Retinal pigment epithelial cell (primary cell): ENCODE results near the gene SMARCC1.

Experiments
- DNase-seq: peaks from one replicate; pipeline ENCODE4 v3.0.0-alpha.2; 2010; ENCODE audit warnings: low read depth
- H3K4me3 ChIP-seq: 2 replicates; pipeline ENCODE4 v1.5.1; 2011; ENCODE audit warnings: mild to moderate bottlenecking, low read length, control low read depth, moderate library complexity
- TF ChIP-seq, protein P1 (sequence below): conservative IDR thresholded peaks from 2 replicates; pipeline ENCODE4 v1.5.1; 2011; ENCODE audit warnings: low read depth, low read length, control low read depth, inconsistent platforms

The SMARCC1 gene

DNA sequence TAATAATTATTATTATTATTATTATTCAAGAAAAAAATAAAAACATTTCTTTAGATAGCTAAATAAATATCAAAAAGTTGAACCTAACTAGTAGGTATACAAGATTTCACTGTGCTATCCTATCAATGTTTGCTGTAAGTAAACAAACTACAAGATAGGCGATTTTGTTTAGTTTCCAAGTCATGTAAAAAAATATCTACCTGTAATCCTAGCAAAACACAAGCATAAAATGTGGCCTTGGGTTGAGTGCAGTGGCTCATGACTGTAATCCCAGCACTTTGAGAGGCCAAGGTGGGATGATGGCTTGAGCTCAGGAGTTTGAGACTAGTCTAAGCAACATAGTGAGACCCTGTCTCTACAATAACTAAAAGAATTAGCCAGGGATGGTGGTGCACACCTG, 131.4 kb downstream of the SMARCC1 start:
- no peak for DNase-seq
- TF ChIP-seq, protein P1, sequence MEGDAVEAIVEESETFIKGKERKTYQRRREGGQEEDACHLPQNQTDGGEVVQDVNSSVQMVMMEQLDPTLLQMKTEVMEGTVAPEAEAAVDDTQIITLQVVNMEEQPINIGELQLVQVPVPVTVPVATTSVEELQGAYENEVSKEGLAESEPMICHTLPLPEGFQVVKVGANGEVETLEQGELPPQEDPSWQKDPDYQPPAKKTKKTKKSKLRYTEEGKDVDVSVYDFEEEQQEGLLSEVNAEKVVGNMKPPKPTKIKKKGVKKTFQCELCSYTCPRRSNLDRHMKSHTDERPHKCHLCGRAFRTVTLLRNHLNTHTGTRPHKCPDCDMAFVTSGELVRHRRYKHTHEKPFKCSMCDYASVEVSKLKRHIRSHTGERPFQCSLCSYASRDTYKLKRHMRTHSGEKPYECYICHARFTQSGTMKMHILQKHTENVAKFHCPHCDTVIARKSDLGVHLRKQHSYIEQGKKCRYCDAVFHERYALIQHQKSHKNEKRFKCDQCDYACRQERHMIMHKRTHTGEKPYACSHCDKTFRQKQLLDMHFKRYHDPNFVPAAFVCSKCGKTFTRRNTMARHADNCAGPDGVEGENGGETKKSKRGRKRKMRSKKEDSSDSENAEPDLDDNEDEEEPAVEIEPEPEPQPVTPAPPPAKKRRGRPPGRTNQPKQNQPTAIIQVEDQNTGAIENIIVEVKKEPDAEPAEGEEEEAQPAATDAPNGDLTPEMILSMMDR, result no peak
- no peak overlapping the region for H3K4me3 ChIP-seq

DNA sequence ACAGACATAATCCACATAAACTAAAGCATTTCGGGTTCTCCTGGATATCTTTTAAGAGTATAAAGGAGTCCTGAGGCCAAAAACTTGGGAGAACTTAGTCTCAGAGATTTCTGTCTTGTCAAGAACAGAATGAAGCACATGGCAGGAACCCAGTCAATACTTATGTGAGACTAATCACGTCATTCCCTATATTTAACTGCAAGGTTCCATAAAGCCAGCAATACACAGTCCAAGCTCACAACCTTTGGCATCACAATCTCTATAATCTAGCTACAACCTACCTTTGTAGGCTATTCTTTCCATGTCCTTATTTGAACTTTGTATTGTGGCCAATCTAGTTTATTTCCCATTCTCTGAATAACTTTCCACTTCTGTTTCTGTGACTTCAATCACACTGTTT, 134.1 kb downstream of the SMARCC1 start:
- H3K4me3 ChIP-seq, result no peak overlapping the region
- TF ChIP-seq, protein P1, result no peak
- no peak for DNase-seq

DNA sequence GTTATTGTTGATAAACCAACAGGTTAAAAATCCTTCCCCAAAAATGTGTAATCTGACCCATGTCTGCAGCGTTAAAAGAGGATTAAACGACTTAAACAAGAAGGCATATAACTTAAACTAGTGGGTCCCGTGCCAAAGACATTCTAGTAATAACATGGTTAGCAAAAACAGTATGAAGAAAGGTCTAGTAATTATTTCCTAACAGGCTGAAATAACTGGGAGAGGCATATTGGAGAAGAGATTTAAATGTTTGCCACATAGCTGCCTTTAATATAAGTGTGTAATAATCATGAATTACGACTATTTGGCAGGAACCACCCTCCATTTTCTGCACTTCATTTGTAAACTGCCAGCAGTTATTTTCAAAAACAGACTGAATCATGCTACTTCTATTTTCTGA, 135.3 kb downstream of the SMARCC1 start:
- no peak overlapping the region for H3K4me3 ChIP-seq
- DNase-seq, result peak; percentile 47
- TF ChIP-seq, protein P1, result no peak

DNA sequence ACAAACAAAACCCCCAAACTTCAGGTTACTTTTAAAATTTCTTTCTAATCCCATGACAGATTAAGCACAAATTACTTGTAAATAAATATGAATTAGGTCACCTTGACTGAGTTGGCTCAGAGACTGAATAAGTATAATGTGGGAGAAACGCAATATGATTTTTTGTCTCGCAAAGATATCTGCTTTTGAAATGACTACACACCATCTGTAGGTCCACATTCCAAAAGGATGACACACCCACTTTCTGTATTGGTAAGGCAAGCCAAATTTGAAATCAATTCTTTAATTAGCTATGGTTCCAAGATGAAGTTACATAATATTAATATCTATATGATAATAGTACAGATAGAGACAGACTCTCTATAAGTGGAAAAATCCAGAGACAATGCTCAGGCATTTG, 136.1 kb downstream of the SMARCC1 start:
- H3K4me3 ChIP-seq, result no peak overlapping the region
- TF ChIP-seq, protein P1, result no peak
- DNase-seq, result no peak

DNA sequence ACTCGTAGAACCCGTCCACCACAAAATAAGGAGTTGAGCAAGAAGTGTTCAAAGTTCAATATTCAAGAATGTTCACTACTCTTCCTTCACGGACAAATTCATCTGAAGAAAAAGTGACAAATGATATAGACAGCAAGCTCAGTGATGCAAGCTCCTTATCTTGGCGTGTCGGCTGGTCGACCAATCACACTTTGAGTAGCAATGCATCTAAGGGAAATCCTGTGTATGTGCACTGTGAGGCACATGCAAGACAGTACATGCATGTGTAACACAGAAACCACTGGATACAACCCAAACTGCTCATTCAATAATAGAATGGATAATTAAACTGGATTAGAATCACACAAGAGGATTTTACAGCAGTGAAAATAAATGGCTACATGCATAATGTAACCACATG, 138.6 kb downstream of the SMARCC1 start:
- no peak overlapping the region for H3K4me3 ChIP-seq
- no peak for DNase-seq
- TF ChIP-seq, protein P1, result no peak

DNA sequence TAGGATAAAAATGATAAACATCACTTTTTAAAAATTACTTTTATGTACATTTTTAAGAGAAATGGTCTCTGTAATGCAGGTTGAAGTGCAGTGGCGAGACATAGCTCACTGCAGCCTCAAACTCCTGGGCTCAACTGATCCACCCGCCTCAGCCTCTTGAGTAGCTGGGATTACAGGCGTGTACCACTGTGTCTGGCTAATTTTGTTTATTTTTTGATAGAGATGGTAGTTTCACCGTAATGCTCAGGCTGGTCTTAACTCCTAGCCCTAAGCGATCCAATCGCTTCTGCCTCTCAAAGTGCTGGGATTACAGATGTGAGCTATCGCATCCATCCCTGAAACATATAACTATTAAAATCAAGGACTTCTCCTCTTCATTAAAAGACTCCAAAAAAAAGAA, 140.0 kb downstream of the SMARCC1 start:
- TF ChIP-seq, protein P1, result no peak
- no peak overlapping the region for H3K4me3 ChIP-seq
- DNase-seq, result no peak

DNA sequence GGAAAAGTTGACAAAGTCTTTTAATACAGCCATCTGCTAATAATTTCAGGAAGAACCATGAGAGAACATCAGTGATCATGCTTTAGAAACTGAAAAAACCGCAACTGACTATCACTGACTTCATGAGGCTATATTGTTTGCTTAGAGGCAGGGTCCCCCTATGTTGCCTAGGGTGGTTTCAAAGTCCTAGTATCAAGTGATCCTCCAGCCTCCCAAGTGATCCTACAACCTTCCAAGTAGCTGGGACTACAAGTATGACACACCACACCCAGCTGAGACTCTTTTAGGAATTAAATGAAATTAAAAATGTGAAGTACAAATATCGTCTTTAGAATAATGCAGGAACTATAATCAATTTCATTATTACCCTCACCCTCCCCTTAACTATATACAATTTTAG, 144.8 kb downstream of the SMARCC1 start:
- no peak for DNase-seq
- no peak overlapping the region for H3K4me3 ChIP-seq
- TF ChIP-seq, protein P1, result no peak
